Activated naive CD4-positive, alpha-beta T cell treated with anti-CD3 and anti-CD28 coated beads, Interleukin-2, amount 50 U/mL, for 16 hours (primary cell): ENCODE results near the gene ACY1.

Source experiments
- DNase-seq: peaks from one replicate; pipeline ENCODE4 v3.0.0-alpha.2; 2020

Gene ACY1

GRCh38 chr3:51966016-51966415 is 17.3 kb upstream of the ACY1 start:
- DNase-seq: no peak

GRCh38 chr3:51966486-51966885 is 16.8 kb upstream of the ACY1 start:
- DNase-seq: no peak

- DNase-seq: no peak
These were observed 16.4 kb upstream of the ACY1 start for GRCh38 chr3:51966922-51967383.

- peak; percentile 37 for DNase-seq
These were observed 15.8 kb upstream of the ACY1 start, which contains the start of gene PCBP4 for GRCh38 chr3:51967384-51968169. Gene PCBP4 (minus strand): TSS chr3:51967454. CDS start chr3:51961240, 6,214 bp downstream.

GRCh38 chr3:51968170-51968775 is 15.1 kb upstream of the ACY1 start:
- DNase-seq: no peak

- no peak for DNase-seq
These were observed 14.3 kb upstream of the ACY1 start for GRCh38 chr3:51968883-51969678.

GRCh38 chr3:51969841-51970240 is 13.5 kb upstream of the ACY1 start:
- no peak for DNase-seq

- DNase-seq: no peak
These were observed 12.6 kb upstream of the ACY1 start for GRCh38 chr3:51970606-51971300.

- DNase-seq: no peak
These were observed 12.0 kb upstream of the ACY1 start for GRCh38 chr3:51971350-51971749.

- peak; percentile 29 for DNase-seq
These were observed 8.9 kb upstream of the ACY1 start for GRCh38 chr3:51974277-51974962.

GRCh38 chr3:51974963-51975851 is 8.1 kb upstream of the ACY1 start, which contains the start of gene ABHD14A:
Gene ABHD14A (plus strand): TSS chr3:51975064. CDS start chr3:51975136, 72 bp downstream.
- DNase-seq: peak; percentile 74

- peak; percentile 29 for DNase-seq
These were observed 7.3 kb upstream of the ACY1 start for GRCh38 chr3:51975852-51976549.

GRCh38 chr3:51977446-51978142 is 5.7 kb upstream of the ACY1 start:
- no peak for DNase-seq

- no peak for DNase-seq
These were observed 5.2 kb upstream of the ACY1 start for GRCh38 chr3:51978143-51978502.

GRCh38 chr3:51980253-51980652 is 3.1 kb upstream of the ACY1 start:
- no peak for DNase-seq

GRCh38 chr3:51982352-51982837 is 940 bp upstream of the ACY1 start:
- DNase-seq: no peak

GRCh38 chr3:51983578-51984268 is 388 bp downstream of the ACY1 start:
- DNase-seq: no peak

GRCh38 chr3:51984269-51984647 is 923 bp downstream of the ACY1 start:
- DNase-seq: no peak

GRCh38 chr3:51985063-51985462 is 1.7 kb downstream of the ACY1 start:
- no peak for DNase-seq
